Measurements from ENCODE around the gene C11orf87.

C11orf87 gene

GRCh38 chr11:109421981-109422869 lies at the start of gene C11orf87:
Gene C11orf87 (plus strand): TSS chr11:109422190. CDS start chr11:109423634, 1,444 bp downstream.
- no peak for DNase-seq

GRCh38 chr11:109374032-109374431 lies 48.0 kb upstream of the C11orf87 start:
- DNase-seq = no peak

GRCh38 chr11:109374441-109374840 lies 47.5 kb upstream of the C11orf87 start:
- no peak for DNase-seq

- no peak for DNase-seq
Observed at GRCh38 chr11:109377039-109377742, 44.8 kb upstream of the C11orf87 start.

GRCh38 chr11:109378034-109378433 lies 44.0 kb upstream of the C11orf87 start:
- DNase-seq = no peak

GRCh38 chr11:109383306-109383705 lies 38.7 kb upstream of the C11orf87 start:
- no peak for DNase-seq

GRCh38 chr11:109384873-109385272 lies 37.1 kb upstream of the C11orf87 start:
- DNase-seq = no peak

GRCh38 chr11:109388982-109389381 lies 33.0 kb upstream of the C11orf87 start:
- DNase-seq = no peak

GRCh38 chr11:109390752-109391151 lies 31.2 kb upstream of the C11orf87 start:
- no peak for DNase-seq

GRCh38 chr11:109401545-109401944 lies 20.4 kb upstream of the C11orf87 start:
- DNase-seq = no peak

GRCh38 chr11:109405671-109406070 lies 16.3 kb upstream of the C11orf87 start:
- DNase-seq = no peak

GRCh38 chr11:109416601-109417000 lies 5.4 kb upstream of the C11orf87 start:
- DNase-seq = no peak

- DNase-seq = no peak
Observed at GRCh38 chr11:109422870-109423465, 978 bp downstream of the C11orf87 start.

- no peak for DNase-seq
Observed at GRCh38 chr11:109423466-109424190, 1.6 kb downstream of the C11orf87 start.

- DNase-seq = no peak
Observed at GRCh38 chr11:109424901-109425300, 2.9 kb downstream of the C11orf87 start.

- no peak for DNase-seq
Observed at GRCh38 chr11:109425554-109425953, 3.6 kb downstream of the C11orf87 start.

GRCh38 chr11:109426442-109427240 lies 4.7 kb downstream of the C11orf87 start:
- DNase-seq = no peak

GRCh38 chr11:109432105-109432504 lies 10.1 kb downstream of the C11orf87 start:
- DNase-seq = no peak

GRCh38 chr11:109433753-109434256 lies 11.8 kb downstream of the C11orf87 start:
- no peak for DNase-seq

GRCh38 chr11:109435121-109435742 lies 13.2 kb downstream of the C11orf87 start:
- DNase-seq = no peak

GRCh38 chr11:109439684-109440083 lies 17.7 kb downstream of the C11orf87 start:
- no peak for DNase-seq
